Left ventricle myocardium inferior (tissue), 1 donor: ENCODE results near the gene TMEM161B. TPM values are rescaled to one million over a fixed set of nuclear protein-coding genes. Genes with fewer than 3 reads are reported as not detected.
"Not testable (repeated sequence)": the region's sequence is repeated elsewhere in the genome, so short reads cannot be mapped to it uniquely, and the experiment has no call there.

ENCODE experiments used
- DNase-seq: peaks from one replicate; pipeline ENCODE4 v3.0.0-alpha.2; 2020
- H3K27ac ChIP-seq: fragments of 200-600 bp; replicated peaks from 2 replicates; pipeline ENCODE4 v1.8.0; 2021
- H3K27me3 ChIP-seq: fragments of 200-600 bp; 2 replicates; pipeline ENCODE4 v1.8.0; 2021; ENCODE audit warnings: low read depth
- H3K36me3 ChIP-seq: fragments of 200-600 bp; 2 replicates; pipeline ENCODE4 v1.8.0; 2021
- H3K4me1 ChIP-seq: fragments of 200-600 bp; 2 replicates; pipeline ENCODE4 v1.8.0; 2021
- H3K4me3 ChIP-seq: fragments of 200-600 bp; 2 replicates; pipeline ENCODE4 v1.8.0; 2021; ENCODE audit warnings: mild to moderate bottlenecking, moderate library complexity
- H3K9me3 ChIP-seq: fragments of 200-600 bp; replicated peaks from 2 replicates; pipeline ENCODE4 v1.8.0; 2021
- intact Hi-C: fragments of 100-400 bp; cut with micrococcal nuclease; formaldehyde crosslinking; loops from one replicate; pipeline ENCODE4 v1.11.0; 2022
- total RNA-seq: library from RNA; stranded (reverse); fragmentation: NEBNext Ultra II Directional; extraction: Animal tissue kit (Norgen Biotek cat#: 25700); gene quantifications from one replicate; pipeline ENCODE4 v1.2.1, GENCODE V29; 2021
- TF ChIP-seq, protein P1 (sequence below): fragments of 200-600 bp; IDR thresholded peaks from 2 replicates; pipeline ENCODE4 v1.8.0; 2021; ENCODE audit warnings: antibody characterized with exemption, mild to moderate bottlenecking, borderline replicate concordance
- donor health status: DM: no; HTN: yes; CAD: no; lungs with severe emphysema.

Gene TMEM161B
- total RNA-seq, 1 donor from 2014 or later, result 8.0 TPM

DNA sequence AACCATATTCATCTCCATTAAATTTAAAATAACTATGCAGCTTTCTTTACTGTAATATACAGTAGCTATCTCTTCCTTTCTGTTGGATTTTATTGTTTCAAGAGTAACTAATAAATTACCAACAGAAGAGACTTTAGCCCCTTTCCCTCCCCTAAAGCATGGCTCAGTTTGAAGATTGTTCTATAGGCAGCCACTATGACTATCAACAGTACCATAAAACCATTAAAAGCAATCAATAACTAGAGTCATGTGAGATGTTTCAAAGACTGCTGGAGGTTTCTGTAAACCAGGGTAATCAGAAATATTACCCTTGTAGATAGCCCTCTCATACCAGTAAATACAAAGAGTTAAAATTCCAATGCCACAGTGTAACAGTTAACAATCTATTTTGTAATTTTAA is 73.0 kb downstream of the TMEM161B start:
- no peak for DNase-seq

DNA sequence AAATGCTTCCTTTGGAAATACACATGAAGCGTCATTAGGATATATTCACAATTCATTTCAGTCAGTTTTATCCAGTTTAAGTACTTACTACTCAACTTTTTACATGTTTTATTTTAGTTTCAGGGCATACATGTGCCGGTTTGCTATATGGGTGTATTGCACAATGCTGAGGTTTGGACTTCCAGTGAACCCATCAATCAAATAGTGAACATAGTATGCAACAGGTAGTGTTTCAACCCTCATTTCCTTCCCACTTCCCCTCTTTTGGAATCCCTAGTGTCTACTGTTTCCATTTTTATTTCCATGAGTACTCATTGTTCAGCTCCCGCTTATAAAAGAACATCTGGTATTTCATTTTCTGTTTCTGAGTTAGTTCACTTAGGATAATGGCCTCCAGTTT is 74.7 kb downstream of the TMEM161B start:
- Histone ChIP-seq H3K4me3 (no peak overlapping the region), H3K27ac (no peak overlapping the region), H3K4me1 (no peaks in the 10 kb centered on the region), H3K9me3 (peaks cover 16% of the 10 kb centered on the region), H3K27me3 (no peaks in the 10 kb centered on the region), H3K36me3 (peaks cover 48% of the 10 kb centered on the region)
- TF ChIP-seq, protein P1, sequence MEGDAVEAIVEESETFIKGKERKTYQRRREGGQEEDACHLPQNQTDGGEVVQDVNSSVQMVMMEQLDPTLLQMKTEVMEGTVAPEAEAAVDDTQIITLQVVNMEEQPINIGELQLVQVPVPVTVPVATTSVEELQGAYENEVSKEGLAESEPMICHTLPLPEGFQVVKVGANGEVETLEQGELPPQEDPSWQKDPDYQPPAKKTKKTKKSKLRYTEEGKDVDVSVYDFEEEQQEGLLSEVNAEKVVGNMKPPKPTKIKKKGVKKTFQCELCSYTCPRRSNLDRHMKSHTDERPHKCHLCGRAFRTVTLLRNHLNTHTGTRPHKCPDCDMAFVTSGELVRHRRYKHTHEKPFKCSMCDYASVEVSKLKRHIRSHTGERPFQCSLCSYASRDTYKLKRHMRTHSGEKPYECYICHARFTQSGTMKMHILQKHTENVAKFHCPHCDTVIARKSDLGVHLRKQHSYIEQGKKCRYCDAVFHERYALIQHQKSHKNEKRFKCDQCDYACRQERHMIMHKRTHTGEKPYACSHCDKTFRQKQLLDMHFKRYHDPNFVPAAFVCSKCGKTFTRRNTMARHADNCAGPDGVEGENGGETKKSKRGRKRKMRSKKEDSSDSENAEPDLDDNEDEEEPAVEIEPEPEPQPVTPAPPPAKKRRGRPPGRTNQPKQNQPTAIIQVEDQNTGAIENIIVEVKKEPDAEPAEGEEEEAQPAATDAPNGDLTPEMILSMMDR, result no peak
- DNase-seq, result no peak
- intact Hi-C loops, result no loop called here

More for the DNA sequence above, 73.0 kb downstream of the TMEM161B start:
- intact Hi-C loops, result no loop called here
- no peaks in the 10 kb centered on the region for H3K27me3 ChIP-seq
- TF ChIP-seq, protein P1, result no peak
- H3K4me3 ChIP-seq, result no peak overlapping the region
- no peaks in the 10 kb centered on the region for H3K4me1 ChIP-seq
- no peak overlapping the region for H3K27ac ChIP-seq
- H3K9me3 ChIP-seq, result no peaks in the 10 kb centered on the region
- peaks cover 48% of the 10 kb centered on the region for H3K36me3 ChIP-seq

DNA sequence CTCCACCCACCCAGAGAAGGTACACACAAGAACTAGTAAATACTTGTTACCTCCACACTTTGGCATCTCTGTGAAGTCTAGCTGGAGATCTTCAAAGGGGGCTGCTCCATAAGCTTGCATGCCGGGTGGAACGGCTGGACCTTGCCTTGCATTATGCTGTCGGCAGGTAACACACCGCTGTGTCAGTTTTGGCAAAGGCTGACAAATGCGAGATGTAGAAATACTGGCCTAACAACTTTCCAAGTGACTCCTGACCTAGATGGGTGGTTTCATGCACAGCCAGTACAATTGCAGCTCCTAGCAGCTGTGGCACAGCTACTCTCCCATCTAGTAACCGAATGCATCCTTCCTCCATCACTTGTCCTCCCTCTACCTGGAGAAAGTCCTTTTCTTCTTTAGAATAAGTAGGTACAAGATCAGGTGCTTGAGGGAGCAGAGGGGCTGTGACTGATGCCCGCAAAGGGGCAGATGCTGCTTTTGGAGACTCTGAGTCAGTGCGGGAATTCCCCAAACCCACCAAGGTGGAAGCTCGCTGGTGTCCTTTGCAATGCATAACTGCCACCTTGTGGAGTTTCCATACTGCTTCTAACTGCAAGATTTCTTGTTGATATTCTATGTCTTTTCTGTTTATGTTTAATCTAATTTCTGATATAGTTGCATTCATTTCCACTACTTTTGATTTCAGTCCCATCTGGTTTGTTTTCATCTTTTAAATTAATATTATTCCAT is 78.4 kb downstream of the TMEM161B start:
- H3K4me1 ChIP-seq, result no peaks in the 10 kb centered on the region
- H3K9me3 ChIP-seq, result peaks cover 48% of the 10 kb centered on the region
- no peaks in the 10 kb centered on the region for H3K27me3 ChIP-seq
- intact Hi-C loops, result no loop called here
- no peak for DNase-seq
- H3K4me3 ChIP-seq, result no peak overlapping the region
- TF ChIP-seq, protein P1, result no peak
- no peak overlapping the region for H3K27ac ChIP-seq
- H3K36me3 ChIP-seq, result peaks cover 55% of the 10 kb centered on the region

DNA sequence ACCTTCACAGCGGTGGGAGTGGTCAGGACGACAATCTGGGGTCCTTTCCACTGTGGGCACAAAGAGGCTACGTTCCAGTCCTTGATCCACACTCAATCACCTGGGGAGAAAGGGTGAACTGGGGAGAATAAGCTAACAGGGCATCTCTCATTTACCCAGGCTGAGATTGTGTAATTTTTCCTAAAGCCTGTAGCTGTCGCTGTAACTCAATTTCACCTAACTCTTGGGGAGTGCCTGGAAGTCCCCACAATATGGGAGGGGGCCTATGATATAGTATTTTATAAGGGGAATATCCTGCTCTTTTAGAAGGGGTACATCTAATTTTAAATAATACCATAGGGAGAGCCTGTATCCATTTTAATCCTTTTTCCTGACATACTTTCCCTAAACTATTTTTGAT is 79.2 kb downstream of the TMEM161B start:
- Histone ChIP-seq H3K9me3 (peaks cover 48% of the 10 kb centered on the region), H3K36me3 (peaks cover 61% of the 10 kb centered on the region)
- H3K4me1 ChIP-seq, DNase-seq, H3K27me3 ChIP-seq, intact Hi-C loops, H3K27ac ChIP-seq, H3K4me3 ChIP-seq: not testable (repeated sequence)

DNA sequence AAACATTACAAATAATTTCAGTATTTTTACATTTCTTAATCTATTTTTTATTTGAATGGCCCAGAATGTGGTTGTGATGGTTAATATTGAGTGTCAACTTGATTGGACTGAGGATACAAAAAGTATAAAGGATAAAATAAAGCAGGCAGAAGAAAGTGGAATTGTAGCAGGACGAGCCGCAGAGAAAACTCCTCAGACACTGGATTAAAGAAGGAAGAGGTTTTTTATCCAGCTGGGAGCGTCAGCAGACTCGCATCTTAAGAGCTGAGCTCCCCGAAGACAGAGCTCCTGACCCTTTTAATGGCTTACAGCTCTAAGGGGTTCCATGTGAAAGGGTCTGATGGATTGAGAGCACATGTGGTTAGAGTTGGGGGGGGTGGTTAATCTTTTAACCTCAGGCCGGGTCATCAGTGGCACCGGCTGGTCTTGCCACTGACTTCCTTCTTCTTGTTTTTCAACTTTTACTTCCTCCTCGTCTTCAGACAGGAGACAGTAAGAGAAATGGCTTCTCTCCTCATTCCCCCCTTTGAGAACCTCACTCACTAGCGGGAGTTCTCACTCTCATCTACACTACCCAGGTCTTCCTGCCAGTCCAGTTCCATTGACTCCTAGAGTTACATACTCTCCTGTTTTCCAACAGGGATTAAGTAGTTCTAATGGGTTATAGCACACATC is 80.0 kb downstream of the TMEM161B start:
- no peaks in the 10 kb centered on the region for H3K27me3 ChIP-seq
- TF ChIP-seq, protein P1, result no peak
- no peak for DNase-seq
- H3K9me3 ChIP-seq, result peaks cover 48% of the 10 kb centered on the region
- H3K27ac ChIP-seq, result no peak overlapping the region
- intact Hi-C loops, result no loop called here
- H3K4me1 ChIP-seq, result no peaks in the 10 kb centered on the region
- H3K4me3 ChIP-seq, result no peak overlapping the region
- peaks cover 52% of the 10 kb centered on the region for H3K36me3 ChIP-seq

DNA sequence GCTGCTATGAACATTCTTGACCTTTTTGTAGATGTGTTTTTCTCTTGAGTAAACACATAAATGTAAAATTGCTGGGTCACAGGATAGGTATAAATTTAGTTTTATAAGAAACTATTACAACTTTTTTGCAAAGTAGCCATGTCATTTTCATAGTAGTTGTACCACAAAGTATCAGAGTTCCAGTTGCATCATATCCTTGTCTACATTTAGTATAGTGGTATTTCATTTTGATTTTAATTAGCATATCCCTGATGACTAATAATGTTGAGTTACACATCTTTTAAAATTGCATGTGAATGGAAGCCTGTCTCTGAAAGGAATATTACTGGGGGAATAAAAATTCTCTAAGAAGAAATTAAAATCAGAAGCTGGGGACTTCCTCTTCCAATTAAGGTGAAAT is 85.4 kb downstream of the TMEM161B start:
- DNase-seq, result no peak
- peaks cover 25% of the 10 kb centered on the region for H3K36me3 ChIP-seq
- TF ChIP-seq, protein P1, result no peak
- intact Hi-C loops, result no loop called here
- H3K27me3 ChIP-seq, result no peaks in the 10 kb centered on the region
- no peak overlapping the region for H3K27ac ChIP-seq
- no peak overlapping the region for H3K4me3 ChIP-seq
- H3K4me1 ChIP-seq, result no peaks in the 10 kb centered on the region
- H3K9me3 ChIP-seq, result peaks cover 26% of the 10 kb centered on the region

DNA sequence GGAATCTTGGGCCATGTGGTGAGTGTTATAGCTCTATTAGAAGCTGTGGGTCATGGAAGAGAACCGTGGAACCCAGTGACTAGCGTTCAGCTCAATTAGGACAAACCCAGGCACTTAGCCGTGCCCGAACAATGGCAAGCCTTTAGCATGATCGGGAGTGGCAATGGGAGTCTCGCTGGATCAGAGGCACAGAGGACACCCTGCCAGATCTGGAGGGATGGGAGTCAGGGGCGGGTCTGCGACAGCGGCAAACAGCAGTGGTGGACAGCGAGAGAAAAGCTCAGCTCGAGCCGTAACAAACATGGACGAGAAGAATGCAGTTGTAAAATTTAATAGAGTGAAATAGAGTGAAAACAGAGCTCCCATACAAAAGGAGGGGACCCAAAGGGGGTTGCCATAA is 91.2 kb downstream of the TMEM161B start:
- H3K27me3 ChIP-seq, result peaks cover 23% of the 10 kb centered on the region
- H3K9me3 ChIP-seq, intact Hi-C loops, H3K27ac ChIP-seq, H3K36me3 ChIP-seq, DNase-seq, H3K4me3 ChIP-seq, H3K4me1 ChIP-seq: not testable (repeated sequence)
